Type B pancreatic cell (in vitro differentiated cells): ENCODE results near the gene JPH4. TPM values are rescaled to one million over a fixed set of nuclear protein-coding genes. Genes with fewer than 3 reads are reported as not detected.

ENCODE experiments used
- DNase-seq: peaks from one replicate; pipeline ENCODE4 v3.0.0; 2021; ENCODE audit warnings: mixed read lengths; ENCODE audit not compliant: unreplicated experiment; ENCODE audit errors: extremely low spot score
- H3K27ac Mint-ChIP-seq: 2 replicates; pipeline ENCODE4 v1.8.0; 2021; ENCODE audit warnings: mild to moderate bottlenecking, mixed read lengths
- H3K27me3 Mint-ChIP-seq: 2 replicates; pipeline ENCODE4 v1.8.0; 2021; ENCODE audit warnings: mixed read lengths
- H3K36me3 Mint-ChIP-seq: 2 replicates; pipeline ENCODE4 v1.8.0; 2021; ENCODE audit warnings: mixed read lengths
- H3K4me1 Mint-ChIP-seq: one replicate; pipeline ENCODE4 v1.8.0; 2021; ENCODE audit warnings: mixed read lengths; ENCODE audit not compliant: unreplicated experiment
- H3K4me3 Mint-ChIP-seq: 2 replicates; pipeline ENCODE4 v1.8.0; 2021; ENCODE audit warnings: mild to moderate bottlenecking, mixed read lengths
- H3K9me3 Mint-ChIP-seq: 2 replicates; pipeline ENCODE4 v1.8.0; 2021; ENCODE audit warnings: mixed read lengths
- CTCF ChIP-seq: fragments of 200-600 bp; sonication (generic); conservative IDR thresholded peaks from 2 replicates; pipeline ENCODE4 v1.5.0; 2021; ENCODE audit warnings: antibody characterized with exemption, mild to moderate bottlenecking
- total RNA-seq: library from RNA; stranded (reverse); gene quantifications from 2 replicates; pipeline ENCODE4 v1.2.1, GENCODE V29; 2021; ENCODE audit warnings: low replicate concordance

JPH4 gene
- total RNA-seq, 1 donor from 2014 or later, result 8.3 TPM

GRCh38 chr14:23562822-23563472, 15.6 kb downstream of the JPH4 start:
- H3K36me3 Mint-ChIP-seq, result peaks cover 9% of the 10 kb centered on the region
- peak overlapping the region; percentile 60 for H3K4me3 Mint-ChIP-seq
- no peaks in the 10 kb centered on the region for H3K27me3 Mint-ChIP-seq
- no peak for DNase-seq
- peaks cover 22% of the 10 kb centered on the region for H3K4me1 Mint-ChIP-seq
- TF ChIP-seq CTCF, result peak; percentile 95
- H3K27ac Mint-ChIP-seq, result peak overlapping the region; percentile 64
- no peaks in the 10 kb centered on the region for H3K9me3 Mint-ChIP-seq

- Mint-ChIP-seq H3K4me3 (no peak overlapping the region), H3K4me1 (peaks cover 22% of the 10 kb centered on the region), H3K27ac (peak overlapping the region; percentile 64), H3K9me3 (no peaks in the 10 kb centered on the region), H3K27me3 (no peaks in the 10 kb centered on the region), H3K36me3 (peaks cover 9% of the 10 kb centered on the region)
- no peak for DNase-seq
- TF ChIP-seq CTCF, result no peak
Measured at GRCh38 chr14:23561873-23562821, 16.4 kb downstream of the JPH4 start.

- no peak for DNase-seq
- no peak for TF ChIP-seq CTCF
- peak overlapping the region; percentile 62 for H3K27ac Mint-ChIP-seq
- H3K9me3 Mint-ChIP-seq, result no peaks in the 10 kb centered on the region
- no peak overlapping the region for H3K4me3 Mint-ChIP-seq
- no peaks in the 10 kb centered on the region for H3K27me3 Mint-ChIP-seq
- peaks cover 25% of the 10 kb centered on the region for H3K4me1 Mint-ChIP-seq
- peaks cover 9% of the 10 kb centered on the region for H3K36me3 Mint-ChIP-seq
Measured at GRCh38 chr14:23561259-23561658, 17.3 kb downstream of the JPH4 start.

GRCh38 chr14:23559926-23560520, 18.6 kb downstream of the JPH4 start:
- Mint-ChIP-seq H3K4me3 (no peak overlapping the region), H3K36me3 (peaks cover 9% of the 10 kb centered on the region), H3K4me1 (peaks cover 30% of the 10 kb centered on the region), H3K27ac (no peak overlapping the region), H3K9me3 (no peaks in the 10 kb centered on the region), H3K27me3 (no peaks in the 10 kb centered on the region)
- no peak for TF ChIP-seq CTCF
- DNase-seq, result no peak

- Mint-ChIP-seq H3K4me1 (peaks cover 30% of the 10 kb centered on the region), H3K27me3 (no peaks in the 10 kb centered on the region), H3K27ac (no peak overlapping the region), H3K9me3 (no peaks in the 10 kb centered on the region), H3K36me3 (peaks cover 9% of the 10 kb centered on the region), H3K4me3 (peak overlapping the region; percentile 67)
- no peak for DNase-seq
- TF ChIP-seq CTCF, result peak; percentile 91
Measured at GRCh38 chr14:23559010-23559925, 19.3 kb downstream of the JPH4 start.
